Heart left ventricle (tissue), 16 donors: ENCODE data around the gene PRDM10. TPM values are rescaled to one million over a fixed set of nuclear protein-coding genes. Genes with fewer than 3 reads are reported as not detected.
A peak's percentile ranks its signal among the peaks of the same experiment; 100 is the strongest.

ENCODE experiments used
- ATAC-seq, 4 donors: fragments of 200-7000 bp; cut with Tn5 transposase; one replicate each; pipeline ENCODE4 v1.9.1; 2020 to 2022; ENCODE audit warnings: moderate library complexity in 4 of 4, mild to moderate bottlenecking in 3 of 4, moderate number of reproducible peaks in 1 of 4
- DNase-seq, 5 donors: peaks; one replicate each; pipeline ENCODE4 v3.0.0-alpha.2; 2020
- H3K27ac ChIP-seq, 12 donors: fragments of 200-600 bp; sonication (generic) in 4 of 12; one replicate each; pipeline versions ENCODE4 v1.5.0 to v1.8.0; 2016 to 2022; ENCODE audit warnings: mild to moderate bottlenecking in 2 of 12
- H3K27me3 ChIP-seq, 9 donors: fragments of 200-600 bp; sonication (generic) in 2 of 9; one replicate each; pipeline versions ENCODE4 v1.5.1 to v1.8.0; 2016 to 2022; ENCODE audit warnings: mild to moderate bottlenecking in 3 of 9
- H3K36me3 ChIP-seq, 9 donors: fragments of 200-600 bp; sonication (generic) in 2 of 9; one replicate each; pipeline versions ENCODE4 v1.5.0 to v1.8.0; 2018 to 2022; ENCODE audit warnings: mild to moderate bottlenecking in 2 of 9
- H3K4me1 ChIP-seq, 12 donors: fragments of 200-600 bp; sonication (generic) in 4 of 12; one replicate each; pipeline versions ENCODE4 v1.5.0 to v1.8.0; 2016 to 2022; ENCODE audit warnings: mild to moderate bottlenecking in 3 of 12
- H3K4me3 ChIP-seq, 12 donors: fragments of 200-600 bp; sonication (generic) in 4 of 12; one replicate each; pipeline versions ENCODE4 v1.5.0 to v1.8.0; 2017 to 2022; ENCODE audit warnings: mild to moderate bottlenecking in 9 of 12, moderate library complexity in 4 of 12
- H3K9me3 ChIP-seq, 12 donors: fragments of 200-600 bp; sonication (generic) in 4 of 12; one replicate each; pipeline versions ENCODE4 v1.5.0 to v1.8.0; 2016 to 2022; ENCODE audit warnings: mild to moderate bottlenecking in 1 of 12
- CTCF ChIP-seq, 12 donors: fragments of 200-600 bp; sonication (generic) in 4 of 12; IDR thresholded peaks; one replicate each; pipeline versions ENCODE4 v1.5.0 to v1.8.0; 2018 to 2022; ENCODE audit warnings: antibody characterized with exemption in 12 of 12, mild to moderate bottlenecking in 5 of 12
- POLR2A ChIP-seq, 2 donors: fragments of 450-650 bp; IDR thresholded peaks; one replicate each; pipeline ENCODE4 v1.6.1; 2017; ENCODE audit warnings: antibody characterized with exemption in 2 of 2, mild to moderate bottlenecking in 2 of 2, moderate library complexity in 2 of 2
- WGBS, 4 donors: extraction: QIAGEN DNeasy Blood & Tissue Kit in 2 of 4; methylation state at CpG; one replicate each; pipeline versions ENCODE4 v1.1.5 to v1.1.7; 2013 to 2018; 5-methylcytosine and 5-hydroxymethylcytosine counted together
- intact Hi-C, 10 donors: fragments of 100-400 bp; cut with DNase I; formaldehyde crosslinking; loops; one replicate each; pipeline versions ENCODE4 v1.11.1 to v1.14.2; 2022
- polyA plus RNA-seq, 2 donors: library from polyadenylated mRNA; stranded (reverse); fragments of 200-250 nt; gene quantifications; one replicate each; pipeline ENCODE4 v1.2.3, GENCODE V29; 2013
- total RNA-seq, 9 donors: library from RNA; depleted of rRNA in 2 of 9; stranded (reverse); fragments of >200 nt in 2 of 9; fragmentation: NEBNext Ultra II Directional in 3 of 9; extraction: Animal tissue kit (Norgen Biotek cat#: 25700) in 3 of 9; gene quantifications; one replicate each; pipeline versions ENCODE4 v1.1.0 to v1.2.4, GENCODE V29; 2016 to 2023
- donor health status: ischemic (EF 13 %, LVEDD 7.1; RV severe dilation, severe dysfunction).
- donor health status: healthy with polysubstance abuse.
- donor health status: DM: no; HTN: yes; CAD: no.
- donor health status: DM: no; HTN: no; CAD: no.
- donor health status: ischemic (EF 25% LVEDD 6.9; RV normal size, moderate dysfunction).
- donor health status: ischemic (EF 25% LVEDD 5.7; RV mildly dilated, moderate dysfunction).
- donor health status: healthy.
- donor health status: DM: yes; HTN: yes; CAD: no.
- donor health status: ischemic (EF 35%, LVEDD 5.7; RV mildly dilated, moderate dysfunction).
- donor health status: nonischemic (EF 11% LVEDD 7.7; RV severe dilation, severe dysfunction).
- donor health status: DM: yes; HTN: yes; CAD: no.
- donor health status: PGD.
- donor health status: ischemic (EF 29% LVEDD 5.4; RV normal size, mild dysfunction).
- donor health status: nonischemic (EF 23%, LVEDD 6.1; RV moderate dilation, normal function).

PRDM10 gene
- total and polyA plus RNA-seq, 11 donors: 1.6 to 6.8 (median 4.4) TPM

DNA sequence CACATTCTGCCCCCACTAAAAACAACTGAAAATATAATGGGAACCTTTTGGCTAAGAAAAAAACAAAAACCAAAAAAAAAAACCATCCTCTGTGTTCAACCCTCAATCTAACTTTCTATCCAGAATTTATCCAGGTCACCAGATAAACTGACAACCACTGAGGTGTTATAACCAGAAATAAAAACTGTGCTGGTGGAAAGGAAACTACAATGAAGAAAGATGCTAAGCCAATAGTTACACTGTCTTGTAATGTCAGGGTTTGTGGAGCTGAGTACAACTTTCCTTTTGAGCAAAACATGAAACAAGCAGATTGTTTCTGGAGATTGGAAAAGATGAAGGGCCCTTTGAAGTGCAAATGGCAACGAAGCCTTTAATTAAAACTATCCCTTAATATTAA, 50.8 kb downstream of the PRDM10 start:
- Histone ChIP-seq H3K27ac (no peak overlapping the region), H3K9me3 (no peaks in the 10 kb centered on the region), H3K36me3 (peaks cover 0 to 26% (median 17%) of the 10 kb centered on the region in 9 donors), H3K4me3 (no peak overlapping the region), H3K27me3 (no peaks in the 10 kb centered on the region), H3K4me1 (peaks cover 0 to 21% (median 2%) of the 10 kb centered on the region in 12 donors)
- DNase-seq (no peak), ATAC-seq (no peak)
- 78 to 90% (median 86%) methylated on average over 1 of the region's 1 CpG for WGBS, 4 donors
- intact Hi-C loops: no loop called here
- TF ChIP-seq CTCF (IDR thresholded peaks at IDR 0.05) (no peak), POLR2A (IDR thresholded peaks at IDR 0.05) (no peak)

- intact Hi-C loops: no loop called here
- Histone ChIP-seq H3K9me3 (no peaks in the 10 kb centered on the region), H3K4me1 (peaks cover 0 to 21% (median 2%) of the 10 kb centered on the region in 12 donors), H3K27ac (peak overlapping the region in 1 of 12 donors; percentile 78), H3K4me3 (no peak overlapping the region), H3K36me3 (peaks cover 0 to 28% (median 18%) of the 10 kb centered on the region in 9 donors), H3K27me3 (no peaks in the 10 kb centered on the region)
- DNase-seq (no peak), ATAC-seq (no peak)
- WGBS, 4 donors: 75 to 82% (median 80%) methylated on average over 10 of the region's 10 CpGs
- TF ChIP-seq CTCF (IDR thresholded peaks at IDR 0.05) (no peak), POLR2A (IDR thresholded peaks at IDR 0.05) (no peak)
Observed at GRCh38 chr11:129951201-129951865, 51.3 kb downstream of the PRDM10 start.

DNA sequence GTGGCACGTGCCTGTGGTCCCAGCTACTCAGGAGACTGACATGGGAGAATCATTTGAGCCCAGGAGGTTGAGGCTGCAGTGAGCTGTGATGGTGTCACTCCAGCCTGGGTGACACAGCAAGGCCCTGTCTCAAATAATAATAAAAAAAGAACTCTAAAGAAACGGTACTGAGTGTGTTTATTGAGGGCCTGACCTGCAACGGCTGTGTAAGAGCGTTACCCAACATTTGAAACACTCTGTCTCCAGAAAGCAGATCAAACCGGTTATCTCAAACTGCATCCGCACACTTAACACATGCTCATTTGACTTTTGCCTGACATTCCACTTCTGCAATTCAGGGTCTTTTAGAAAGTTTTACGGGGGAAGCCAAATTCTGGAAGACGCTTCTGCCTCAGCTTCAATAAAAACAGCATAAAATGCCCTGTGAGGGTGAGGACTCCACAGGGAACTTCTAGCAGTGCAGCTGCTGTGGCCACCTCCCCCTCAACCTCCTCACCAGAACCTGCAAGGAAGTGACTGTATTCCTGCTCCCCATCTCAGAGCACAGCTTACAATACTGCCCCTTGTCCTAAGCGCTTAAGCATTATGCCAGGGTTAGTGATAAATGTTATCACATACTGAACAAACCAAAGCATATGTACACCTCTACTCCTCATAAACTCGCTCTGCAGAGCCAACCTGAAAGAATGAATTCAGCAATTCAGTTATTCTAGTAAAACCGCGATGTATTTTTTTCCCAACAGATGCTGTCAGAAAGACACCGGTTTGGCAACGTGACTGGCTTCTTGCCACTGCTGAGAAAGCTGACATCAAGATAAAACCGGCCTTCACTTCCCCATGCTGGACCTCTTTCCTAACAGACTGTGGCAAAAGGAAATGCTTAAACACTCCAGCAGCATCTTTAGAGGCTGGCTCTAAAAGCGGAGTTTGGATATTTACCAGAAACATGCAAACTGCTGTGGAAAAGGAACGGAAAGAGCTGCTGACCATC, 52.2 kb downstream of the PRDM10 start:
- TF ChIP-seq POLR2A (IDR thresholded peaks at IDR 0.05) (no peak), CTCF (IDR thresholded peaks at IDR 0.05) (no peak)
- DNase-seq (peak in 4 of 5 donors; percentile 35 to 52 (median 46)), ATAC-seq (peak; percentile 26 to 84 (median 75))
- Histone ChIP-seq H3K27me3 (no peaks in the 10 kb centered on the region), H3K4me1 (peaks cover 0 to 21% (median 2%) of the 10 kb centered on the region in 12 donors), H3K36me3 (peaks cover 0 to 28% (median 18%) of the 10 kb centered on the region in 9 donors), H3K9me3 (no peaks in the 10 kb centered on the region), H3K4me3 (no peak overlapping the region), H3K27ac (peak overlapping the region in 2 of 12 donors; percentile 10 to 78)
- intact Hi-C loops: no loop called here
- 48 to 68% (median 59%) methylated on average over 17 of the region's 17 CpGs for WGBS, 4 donors

DNA sequence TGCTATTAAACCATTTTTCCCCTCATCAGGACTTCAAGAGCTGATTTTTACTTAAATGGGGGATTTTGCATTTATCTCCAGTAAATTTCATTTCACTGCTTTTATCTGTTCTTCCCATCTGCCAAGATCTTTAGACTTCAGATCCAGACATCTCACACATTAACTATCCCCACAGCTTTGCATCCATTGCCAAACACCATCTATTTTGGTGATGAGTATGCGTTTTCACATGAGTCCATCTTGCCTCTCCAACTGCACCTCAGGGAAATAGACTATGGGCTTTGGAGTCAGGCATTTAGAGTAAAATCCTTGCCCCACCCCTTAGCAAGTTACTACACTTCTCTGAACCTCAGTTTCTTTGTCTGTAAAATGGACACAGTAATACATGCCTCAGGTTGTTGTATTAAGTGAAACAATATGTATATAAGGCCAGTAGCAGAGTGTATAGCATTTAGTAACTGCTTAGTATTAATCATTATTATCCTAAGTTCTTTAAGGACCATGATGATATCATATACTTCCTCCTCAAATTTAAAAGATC, 53.6 kb downstream of the PRDM10 start:
- no peaks in the 10 kb centered on the region for H3K27me3 ChIP-seq
- 88 to 97% (median 91%) methylated on average over 1 of the region's 1 CpG for WGBS, 4 donors
- TF ChIP-seq POLR2A (IDR thresholded peaks at IDR 0.05): no peak
- no peak for TF ChIP-seq CTCF (IDR thresholded peaks at IDR 0.05)
- no peaks in the 10 kb centered on the region for H3K9me3 ChIP-seq
- no peak overlapping the region for H3K4me3 ChIP-seq
- H3K4me1 ChIP-seq: peaks cover 0 to 21% (median 2%) of the 10 kb centered on the region in 12 donors
- intact Hi-C loops: no loop called here
- no peak overlapping the region for H3K27ac ChIP-seq
- ATAC-seq (no peak), DNase-seq (no peak)
- H3K36me3 ChIP-seq: peaks cover 0 to 29% (median 21%) of the 10 kb centered on the region in 9 donors
